IMR-90 (cell line): ENCODE data around the gene SLAMF6. TPM values are rescaled to one million over a fixed set of nuclear protein-coding genes. Genes with fewer than 3 reads are reported as not detected.

Experiments used
- ATAC-seq: fragments of 200-7000 bp; cut with Tn5 transposase; 2 replicates; pipeline ENCODE4 v1.9.1; 2020; ENCODE audit warnings: low read depth, mild to moderate bottlenecking, moderate library complexity
- BruUV-seq: library from RNA; stranded (reverse); fragments of 400-500 nt; replicated peaks from 2 replicates; lab custom pipeline; 2021; lab: Mats Ljungman, UMichigan
- CTCF ChIA-PET: fragments of 300-600 bp; formaldehyde crosslinking; extraction: SDS; loops from one replicate; lab custom pipeline; 2021; ENCODE audit warnings: antibody characterized with exemption; lab: Yijun Ruan, JAX
- POLR2A ChIA-PET: fragments of 300-600 bp; sonication (Branson Sonifier 250); formaldehyde crosslinking; loops from one replicate; lab custom pipeline; 2022; ENCODE audit warnings: antibody characterized with exemption; ENCODE audit not compliant: unreplicated experiment; lab: Charles Lee
- DNase-seq: peaks from one replicate; pipeline ENCODE4 v3.0.0; 2013
- H2AFZ ChIP-seq: replicated peaks from 2 replicates; pipeline ENCODE3; 2013; ENCODE audit warnings: low read length, mild to moderate bottlenecking; ENCODE audit not compliant: poor library complexity
- H2AK5ac ChIP-seq: 2 replicates; pipeline ENCODE4 v1.6.1; 2013; ENCODE audit warnings: low read depth, low read length, inconsistent platforms
- H2AK9ac ChIP-seq: replicated peaks from 2 replicates; pipeline ENCODE3; 2013; ENCODE audit warnings: mild to moderate bottlenecking, low read depth, low read length, moderate library complexity; ENCODE audit not compliant: poor library complexity
- H2BK120ac ChIP-seq: 2 replicates; pipeline ENCODE4 v1.6.1; 2013; ENCODE audit warnings: low read depth, low read length, inconsistent platforms
- H2BK15ac ChIP-seq: 3 replicates; pipeline ENCODE4 v1.6.1; 2013; ENCODE audit warnings: low read depth, low read length, inconsistent platforms
- H2BK20ac ChIP-seq: 2 replicates; pipeline ENCODE4 v1.6.1; 2013; ENCODE audit warnings: low read depth, mild to moderate bottlenecking, inconsistent platforms, low read length, moderate library complexity
- H2BK5ac ChIP-seq: 2 replicates; pipeline ENCODE4 v1.6.1; 2013; ENCODE audit warnings: mild to moderate bottlenecking, low read depth, low read length, inconsistent platforms; ENCODE audit not compliant: poor library complexity, severe bottlenecking
- H3K14ac ChIP-seq: replicated peaks from 2 replicates; pipeline ENCODE4 v1.6.1; 2013; ENCODE audit warnings: low read depth, low read length, inconsistent platforms
- H3K18ac ChIP-seq: 2 replicates; pipeline ENCODE4 v1.6.1; 2013; ENCODE audit warnings: low read depth, low read length, control low read depth
- H3K23ac ChIP-seq: 2 replicates; pipeline ENCODE4 v1.6.1; 2013; ENCODE audit warnings: low read depth, low read length, inconsistent platforms
- H3K27ac ChIP-seq: 2 replicates; pipeline ENCODE4 v1.5.1; 2013; ENCODE audit warnings: mild to moderate bottlenecking, control low read depth, low read length; ENCODE audit not compliant: insufficient read depth
- H3K27me3 ChIP-seq: 2 replicates; pipeline ENCODE4 v1.6.1; 2013; ENCODE audit warnings: low read length; ENCODE audit not compliant: control insufficient read depth, insufficient read depth
- H3K36me3 ChIP-seq: 2 replicates; pipeline ENCODE4 v1.6.1; 2013; ENCODE audit warnings: low read length, mixed read lengths; ENCODE audit not compliant: control insufficient read depth, insufficient read depth
- H3K4ac ChIP-seq: 2 replicates; pipeline ENCODE4 v1.6.1; 2013; ENCODE audit warnings: low read depth, low read length, inconsistent platforms
- H3K4me1 ChIP-seq: 2 replicates; pipeline ENCODE4 v1.6.1; 2013; ENCODE audit warnings: low read length, mixed read lengths; ENCODE audit not compliant: control insufficient read depth, insufficient read depth
- H3K4me2 ChIP-seq: 2 replicates; pipeline ENCODE4 v1.6.1; 2013; ENCODE audit warnings: low read depth, mild to moderate bottlenecking, control low read depth, low read length, moderate library complexity
- H3K4me3 ChIP-seq: 2 replicates; pipeline ENCODE4 v1.5.1; 2013; ENCODE audit warnings: low read depth, mild to moderate bottlenecking, control low read depth, low read length, moderate library complexity; ENCODE audit not compliant: insufficient read depth
- H3K56ac ChIP-seq: 2 replicates; pipeline ENCODE4 v1.6.1; 2013; ENCODE audit warnings: low read length, inconsistent platforms; ENCODE audit not compliant: insufficient read depth; ENCODE audit errors: extremely low read depth
- H3K79me1 ChIP-seq, 2 experiments: 2 replicates each; pipeline ENCODE4 v1.6.1; 2013; ENCODE audit warnings: low read length in 2 of 2, inconsistent platforms in 1 of 2, low read depth in 1 of 2
- H3K9ac ChIP-seq: 2 replicates; pipeline ENCODE4 v1.6.1; 2013; ENCODE audit warnings: low read depth, low read length, control low read depth
- H3K9me1 ChIP-seq: 2 replicates; pipeline ENCODE4 v1.6.1; 2013; ENCODE audit warnings: low read length, inconsistent platforms; ENCODE audit not compliant: insufficient read depth
- H3K9me3 ChIP-seq: 2 replicates; pipeline ENCODE4 v1.6.1; 2013; ENCODE audit warnings: low read length; ENCODE audit not compliant: control insufficient read depth, insufficient read depth
- H4K20me1 ChIP-seq: 2 replicates; pipeline ENCODE4 v1.6.1; 2013; ENCODE audit warnings: low read length, inconsistent platforms; ENCODE audit not compliant: insufficient read depth
- H4K5ac ChIP-seq: 2 replicates; pipeline ENCODE4 v1.6.1; 2013; ENCODE audit warnings: mild to moderate bottlenecking, low read depth, low read length, control low read depth
- H4K8ac ChIP-seq, 2 experiments: 2 replicates each; pipeline ENCODE4 v1.6.1; 2013; ENCODE audit warnings: low read depth in 2 of 2, low read length in 2 of 2, control low read depth in 1 of 2, inconsistent platforms in 1 of 2
- H4K91ac ChIP-seq: 2 replicates; pipeline ENCODE4 v1.6.1; 2013; ENCODE audit warnings: low read depth, low read length, inconsistent platforms; ENCODE audit not compliant: insufficient read depth
- BHLHE40 ChIP-seq: fragments of 150-350 bp; IDR thresholded peaks from 2 replicates; pipeline ENCODE4 v1.6.1; 2016; ENCODE audit warnings: mild to moderate bottlenecking, low read depth, low read length
- FOS ChIP-seq: fragments of 150-350 bp; IDR thresholded peaks from 2 replicates; pipeline ENCODE4 v1.6.1; 2016; ENCODE audit warnings: low read depth, low read length
- POLR2A ChIP-seq: IDR thresholded peaks from 2 replicates; pipeline ENCODE4 v1.6.1; 2012; ENCODE audit warnings: mild to moderate bottlenecking, low read depth, low read length
- RCOR1 ChIP-seq: IDR thresholded peaks from 2 replicates; pipeline ENCODE4 v1.6.1; 2012; ENCODE audit warnings: mild to moderate bottlenecking, low read length, improper control_type of control experiment; ENCODE audit not compliant: insufficient replicate concordance
- WGBS, 2 experiments: methylation state at CpG; one replicate each; pipeline versions ENCODE4 v1.1.5 to v1.1.7; 2013; ENCODE audit warnings: missing lambda C conversion rate in 2 of 2; ENCODE audit not compliant: insufficient read length in 1 of 2; ENCODE audit errors: extremely low coverage in 2 of 2; 5-methylcytosine and 5-hydroxymethylcytosine counted together
- dilution Hi-C: fragments of 300-500 bp; cut with HindIII; formaldehyde crosslinking; loops from one replicate; pipeline ENCODE4 v1.14.3; 2018; ENCODE audit warnings: low sequenced_read_pairs; ENCODE audit not compliant: unreplicated experiment
- in situ Hi-C: fragments of 300-500 bp; cut with MboI; formaldehyde crosslinking; loops from 3 replicates; pipeline ENCODE4 v1.14.3; 2019; ENCODE audit warnings: low sequenced_read_pairs, inconsistent platforms, mixed read lengths
- intact Hi-C: fragments of 100-400 bp; cut with micrococcal nuclease; formaldehyde crosslinking; loops from 2 replicates; pipeline ENCODE4 v1.10.0; 2022
- polyA plus RNA-seq, 3 experiments: library from polyadenylated mRNA; depleted of rRNA; stranded (reverse); fragments of >200 nt; gene quantifications; 2 replicates each; pipeline ENCODE4 v1.2.3, GENCODE V29; 2012; ENCODE audit warnings: low replicate concordance in 1 of 3
- total RNA-seq: library from RNA; depleted of rRNA; stranded (reverse); fragments of >200 nt; gene quantifications from 2 replicates; pipeline ENCODE4 v1.2.3, GENCODE V29; 2012
- TF ChIP-seq, protein P1 (sequence below): fragments of 150-350 bp; IDR thresholded peaks from 2 replicates; pipeline ENCODE4 v1.6.1; 2017; ENCODE audit warnings: mild to moderate bottlenecking, antibody characterized with exemption, low read length, low read depth
- TF ChIP-seq, protein P2 (sequence below): fragments of 150-350 bp; IDR thresholded peaks from 2 replicates; pipeline ENCODE4 v1.6.1; 2016; ENCODE audit warnings: low read depth, mild to moderate bottlenecking, low read length, moderate library complexity, borderline replicate concordance
- TF ChIP-seq, protein P3 (sequence below): conservative IDR thresholded peaks from 2 replicates; pipeline ENCODE4 v1.5.1; 2012; ENCODE audit warnings: mild to moderate bottlenecking, low read depth, low read length, improper control_type of control experiment

The SLAMF6 gene
- total and polyA plus RNA-seq, 2 of the 4 experiments (the other 2 are of a cell fraction) = not detected

DNA sequence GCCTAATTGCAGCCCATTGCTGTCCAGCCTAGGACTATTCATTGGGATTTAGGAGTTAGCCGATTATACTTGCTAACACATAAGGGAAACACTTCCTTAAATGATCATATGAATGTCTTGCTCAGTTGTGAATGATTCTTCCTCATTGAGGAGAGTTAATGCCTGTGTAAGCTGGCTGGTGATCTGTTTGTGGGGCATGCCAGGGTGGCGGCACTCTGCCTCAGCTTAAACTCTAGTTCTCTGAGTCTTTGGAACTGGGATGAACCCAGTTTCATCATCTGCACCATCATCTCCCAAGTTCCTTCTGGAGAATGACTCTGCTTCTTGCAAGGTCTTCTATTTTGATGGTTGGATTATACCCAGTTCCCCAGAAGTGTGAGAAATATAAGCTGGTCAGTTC lies 23.9 kb upstream of the SLAMF6 start:
- no peaks in the 10 kb centered on the region for H3K9me1 ChIP-seq
- BruUV-seq = no TSS peak
- no peak overlapping the region for H3K4me3 ChIP-seq
- H4K5ac ChIP-seq = no peak overlapping the region
- no peaks in the 10 kb centered on the region for H3K36me3 ChIP-seq
- H3K56ac ChIP-seq = no peak overlapping the region
- no peaks in the 10 kb centered on the region for H3K4me1 ChIP-seq
- H4K8ac ChIP-seq = no peak overlapping the region
- H2AK5ac ChIP-seq = no peak overlapping the region
- in situ Hi-C loops (no loop called here), intact Hi-C loops (no loop called here), dilution Hi-C loops (no loop called here)
- ATAC-seq (no peak), DNase-seq (no peak)
- H4K91ac ChIP-seq = no peak overlapping the region
- WGBS, 2 experiments = no CpG with 5 or more reads among the region's 2 CpGs
- H2BK20ac ChIP-seq = no peak overlapping the region
- H3K79me1 ChIP-seq = no peaks in the 10 kb centered on the region
- no peak overlapping the region for H3K27ac ChIP-seq
- H3K9me3 ChIP-seq = no peaks in the 10 kb centered on the region
- no peak overlapping the region for H2BK15ac ChIP-seq
- no peaks in the 10 kb centered on the region for H4K20me1 ChIP-seq
- H3K4ac ChIP-seq = no peak overlapping the region
- no peak overlapping the region for H2BK120ac ChIP-seq
- no peaks in the 10 kb centered on the region for H3K27me3 ChIP-seq
- H3K4me2 ChIP-seq = no peak overlapping the region
- ChIA-PET CTCF (no interaction called here), POLR2A (no interaction called here)
- no peak overlapping the region for H3K14ac ChIP-seq
- H3K18ac ChIP-seq = no peak overlapping the region
- no peak overlapping the region for H2AK9ac ChIP-seq
- H2BK5ac ChIP-seq = no peak overlapping the region
- H2AFZ ChIP-seq = no peak overlapping the region
- no peak overlapping the region for H3K23ac ChIP-seq
- H3K9ac ChIP-seq = no peak overlapping the region
- TF ChIP-seq, protein P1, sequence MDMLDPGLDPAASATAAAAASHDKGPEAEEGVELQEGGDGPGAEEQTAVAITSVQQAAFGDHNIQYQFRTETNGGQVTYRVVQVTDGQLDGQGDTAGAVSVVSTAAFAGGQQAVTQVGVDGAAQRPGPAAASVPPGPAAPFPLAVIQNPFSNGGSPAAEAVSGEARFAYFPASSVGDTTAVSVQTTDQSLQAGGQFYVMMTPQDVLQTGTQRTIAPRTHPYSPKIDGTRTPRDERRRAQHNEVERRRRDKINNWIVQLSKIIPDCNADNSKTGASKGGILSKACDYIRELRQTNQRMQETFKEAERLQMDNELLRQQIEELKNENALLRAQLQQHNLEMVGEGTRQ = no peak
- TF ChIP-seq, protein P2, sequence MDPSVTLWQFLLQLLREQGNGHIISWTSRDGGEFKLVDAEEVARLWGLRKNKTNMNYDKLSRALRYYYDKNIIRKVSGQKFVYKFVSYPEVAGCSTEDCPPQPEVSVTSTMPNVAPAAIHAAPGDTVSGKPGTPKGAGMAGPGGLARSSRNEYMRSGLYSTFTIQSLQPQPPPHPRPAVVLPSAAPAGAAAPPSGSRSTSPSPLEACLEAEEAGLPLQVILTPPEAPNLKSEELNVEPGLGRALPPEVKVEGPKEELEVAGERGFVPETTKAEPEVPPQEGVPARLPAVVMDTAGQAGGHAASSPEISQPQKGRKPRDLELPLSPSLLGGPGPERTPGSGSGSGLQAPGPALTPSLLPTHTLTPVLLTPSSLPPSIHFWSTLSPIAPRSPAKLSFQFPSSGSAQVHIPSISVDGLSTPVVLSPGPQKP = no peak
- TF ChIP-seq FOS (no peak), RCOR1 (no peak), BHLHE40 (no peak), POLR2A (no peak)
- TF ChIP-seq, protein P3, sequence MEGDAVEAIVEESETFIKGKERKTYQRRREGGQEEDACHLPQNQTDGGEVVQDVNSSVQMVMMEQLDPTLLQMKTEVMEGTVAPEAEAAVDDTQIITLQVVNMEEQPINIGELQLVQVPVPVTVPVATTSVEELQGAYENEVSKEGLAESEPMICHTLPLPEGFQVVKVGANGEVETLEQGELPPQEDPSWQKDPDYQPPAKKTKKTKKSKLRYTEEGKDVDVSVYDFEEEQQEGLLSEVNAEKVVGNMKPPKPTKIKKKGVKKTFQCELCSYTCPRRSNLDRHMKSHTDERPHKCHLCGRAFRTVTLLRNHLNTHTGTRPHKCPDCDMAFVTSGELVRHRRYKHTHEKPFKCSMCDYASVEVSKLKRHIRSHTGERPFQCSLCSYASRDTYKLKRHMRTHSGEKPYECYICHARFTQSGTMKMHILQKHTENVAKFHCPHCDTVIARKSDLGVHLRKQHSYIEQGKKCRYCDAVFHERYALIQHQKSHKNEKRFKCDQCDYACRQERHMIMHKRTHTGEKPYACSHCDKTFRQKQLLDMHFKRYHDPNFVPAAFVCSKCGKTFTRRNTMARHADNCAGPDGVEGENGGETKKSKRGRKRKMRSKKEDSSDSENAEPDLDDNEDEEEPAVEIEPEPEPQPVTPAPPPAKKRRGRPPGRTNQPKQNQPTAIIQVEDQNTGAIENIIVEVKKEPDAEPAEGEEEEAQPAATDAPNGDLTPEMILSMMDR = no peak
